ENCODE results near the gene XYLT2.
"Not testable (repeated sequence)": the region's sequence is repeated elsewhere in the genome, so short reads cannot be mapped to it uniquely, and the experiment has no call there.

Gene XYLT2

GRCh38 chr17:50345432-50346312 is at the start of gene XYLT2:
Gene XYLT2 (plus strand): TSS chr17:50346126. CDS start chr17:50346141, 15 bp downstream.
- no peak for DNase-seq

DNA sequence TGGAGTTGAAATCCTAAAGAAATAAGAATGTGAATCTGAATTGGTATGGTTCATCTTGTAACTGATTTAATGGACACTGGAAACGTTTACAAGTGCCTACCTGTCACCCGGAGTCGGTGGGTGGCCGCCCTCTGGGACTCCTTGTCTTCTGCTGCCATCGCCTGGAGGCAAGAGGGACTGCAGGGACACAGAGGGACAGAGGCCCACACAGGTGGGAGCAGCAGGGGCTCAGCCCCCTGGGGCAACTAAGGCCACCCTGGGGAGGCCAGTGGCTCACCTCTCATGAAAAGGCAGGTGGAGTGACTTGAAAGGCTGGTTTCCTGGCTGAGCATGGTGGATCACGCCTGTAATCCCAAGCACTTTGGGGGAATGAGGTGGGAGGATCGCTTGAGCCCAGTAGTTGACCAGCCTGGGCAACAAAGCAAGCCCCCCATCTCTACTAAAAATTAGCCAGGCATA is 48.5 kb upstream of the XYLT2 start:
- no peak for DNase-seq

DNA sequence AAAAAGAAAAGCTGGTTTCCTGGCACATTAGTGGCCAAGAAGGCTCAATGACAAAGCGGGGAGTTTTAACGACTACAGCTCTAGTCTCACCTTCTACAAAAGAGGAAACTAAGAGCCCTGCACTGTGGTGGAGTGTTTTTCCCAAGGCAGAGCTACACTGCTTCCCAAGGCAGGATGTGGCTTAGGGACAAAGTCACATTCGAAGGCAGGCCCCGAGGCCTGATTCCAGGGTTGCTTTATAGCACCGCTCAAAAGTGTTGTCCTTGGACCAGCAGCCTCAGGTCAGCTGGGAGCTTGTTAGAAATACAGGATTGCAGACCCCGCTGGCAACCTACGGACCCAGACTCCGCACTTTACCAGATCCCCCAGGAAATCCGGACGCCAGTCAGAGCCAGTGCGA is 47.9 kb upstream of the XYLT2 start:
- DNase-seq = no peak

- DNase-seq = no peak
Observed at GRCh38 chr17:50299776-50300175, 46.1 kb upstream of the XYLT2 start.

DNA sequence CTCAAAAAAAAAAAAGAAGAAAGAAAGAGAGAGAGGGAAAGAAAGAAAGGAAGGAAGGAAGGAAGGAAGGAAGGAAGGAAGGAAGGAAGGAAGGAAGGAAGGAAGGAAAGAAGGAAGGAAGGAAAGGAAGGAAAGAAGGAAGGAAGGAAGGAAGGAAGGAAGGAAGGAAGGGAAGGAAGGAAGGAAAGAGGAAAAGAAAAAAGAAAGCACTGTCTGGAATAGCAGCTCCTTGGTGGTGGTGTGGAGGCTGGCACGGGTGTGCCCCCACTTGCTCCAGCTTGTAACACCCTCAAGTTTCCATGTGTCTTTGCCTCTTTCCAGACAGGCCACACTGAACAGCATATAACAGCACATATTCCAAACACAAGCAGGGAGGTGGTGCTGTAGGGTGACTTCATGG is 45.1 kb upstream of the XYLT2 start:
- DNase-seq = not testable (repeated sequence)

GRCh38 chr17:50301891-50302584 is 43.9 kb upstream of the XYLT2 start:
- DNase-seq = no peak

GRCh38 chr17:50303051-50303450 is 42.9 kb upstream of the XYLT2 start:
- no peak for DNase-seq

DNA sequence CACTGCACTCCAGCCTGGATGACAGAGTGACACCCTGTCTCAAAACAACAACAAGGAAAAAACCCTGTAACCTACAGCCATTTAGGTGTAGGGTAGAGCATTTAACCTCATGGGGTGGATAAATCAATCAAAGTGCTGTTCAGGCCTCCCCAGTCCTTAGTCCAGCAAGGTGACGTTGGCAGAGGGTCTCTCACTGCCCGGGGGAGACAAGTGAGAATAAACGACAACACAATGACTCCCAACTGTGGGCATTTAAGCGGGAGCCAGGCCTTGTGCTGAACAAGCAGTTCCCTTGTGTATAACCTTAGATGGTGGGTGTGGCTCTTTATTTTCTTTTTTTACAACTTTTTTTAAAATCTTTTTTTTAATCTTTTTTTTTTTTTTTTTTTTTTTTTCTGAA is 42.3 kb upstream of the XYLT2 start:
- DNase-seq = no peak

DNA sequence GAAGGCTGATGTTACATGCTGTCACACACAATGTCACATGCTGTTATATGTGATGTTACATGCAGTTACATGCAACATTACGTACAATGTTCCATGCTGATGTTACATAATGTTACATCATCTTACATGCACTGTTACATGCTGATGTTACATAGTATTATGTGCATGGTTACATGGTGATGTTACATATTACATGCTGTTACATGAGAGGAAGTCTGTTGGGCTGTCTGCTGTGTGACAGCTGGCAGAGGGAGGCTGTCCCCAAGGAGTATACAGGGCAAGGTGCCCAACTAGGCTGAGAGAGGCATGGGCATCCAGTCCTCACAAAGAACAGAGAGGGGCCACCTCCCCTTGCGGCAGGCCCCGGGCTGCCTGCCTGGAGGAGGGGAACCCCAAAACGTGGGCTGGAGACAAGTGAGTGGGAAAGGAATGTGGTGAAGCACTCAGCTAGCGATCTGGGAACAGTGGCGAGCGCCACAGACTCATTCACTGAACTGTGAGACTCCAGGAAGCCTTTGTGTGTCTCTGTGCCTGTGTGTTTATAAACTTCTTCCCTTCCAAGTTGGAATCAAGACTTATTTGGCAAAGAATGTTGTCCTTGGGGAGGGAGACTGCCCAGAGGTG is 41.0 kb upstream of the XYLT2 start:
- no peak for DNase-seq

DNA sequence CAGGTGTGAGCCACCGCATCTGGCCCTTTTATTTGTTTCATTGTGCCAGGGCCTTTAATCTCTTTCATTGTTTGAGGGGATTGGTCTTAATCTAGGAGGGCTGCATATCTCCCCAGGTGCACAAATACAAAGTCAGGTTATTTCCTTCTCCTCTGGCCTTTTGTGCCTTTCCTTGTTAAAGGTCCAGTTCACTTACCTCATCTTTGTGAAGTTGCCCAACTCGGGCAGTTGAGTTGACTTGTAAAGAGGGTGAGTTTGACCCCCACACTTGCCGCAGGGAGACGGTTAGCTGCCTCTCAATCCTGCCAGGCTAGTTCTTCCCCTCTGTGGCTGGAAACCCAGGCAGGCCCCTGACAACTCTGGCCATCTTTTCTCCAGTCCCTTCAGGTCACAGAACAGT is 38.3 kb upstream of the XYLT2 start:
- DNase-seq = no peak

GRCh38 chr17:50308666-50309065 is 37.3 kb upstream of the XYLT2 start:
- DNase-seq = no peak

DNA sequence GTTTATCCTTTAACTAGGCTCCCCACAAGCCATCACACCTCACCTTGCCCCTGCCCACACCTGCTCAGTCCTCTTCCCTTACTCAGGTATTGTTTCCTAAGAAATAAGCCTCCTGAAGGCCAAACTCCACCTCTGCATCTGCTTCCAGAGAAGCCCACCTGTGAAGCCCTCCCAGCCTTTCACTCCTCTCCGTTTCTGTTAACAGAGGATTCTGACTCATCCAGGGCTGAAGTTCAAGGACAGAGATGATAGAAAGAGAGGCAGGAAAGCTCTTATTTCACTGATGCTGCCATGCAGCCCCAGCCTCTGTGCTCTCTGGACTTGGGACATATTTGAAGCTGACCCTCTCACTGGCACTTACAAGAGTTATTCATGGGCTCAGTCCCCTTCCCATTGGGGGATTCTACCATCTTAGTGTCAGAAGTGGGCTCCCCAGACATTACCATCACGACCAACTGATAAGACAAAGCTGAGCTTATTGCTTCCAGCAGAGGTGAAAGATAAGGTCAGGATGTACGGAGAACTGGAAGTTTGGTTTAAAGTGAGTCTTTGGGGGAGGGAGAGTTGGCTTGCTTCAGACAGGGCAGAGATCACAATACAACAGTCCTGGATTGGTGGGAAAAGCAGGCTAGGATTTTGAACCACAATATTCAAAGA is 35.3 kb upstream of the XYLT2 start:
- no peak for DNase-seq

GRCh38 chr17:50311112-50311460 is 34.8 kb upstream of the XYLT2 start:
- DNase-seq = no peak

- DNase-seq = no peak
Observed at GRCh38 chr17:50311483-50311882, 34.4 kb upstream of the XYLT2 start.

DNA sequence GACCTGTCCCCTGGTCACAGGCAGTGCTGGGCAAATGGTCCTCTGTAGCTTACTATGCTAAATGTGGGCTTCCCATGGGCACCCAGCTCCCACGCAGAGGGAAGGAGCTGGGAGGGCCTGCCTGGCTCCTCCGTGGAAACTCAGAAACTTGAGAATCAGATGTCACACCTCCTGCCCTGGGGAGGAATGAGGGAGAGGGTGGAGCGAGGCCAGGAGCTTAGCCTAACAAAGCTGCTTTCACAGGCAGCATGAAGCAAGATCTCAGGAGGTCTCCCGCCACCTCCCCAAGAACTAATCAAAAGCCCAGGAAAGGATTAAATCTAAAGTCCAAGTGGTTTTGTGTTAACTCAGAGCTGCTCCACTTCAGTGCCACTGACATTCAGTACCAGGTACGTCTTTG is 33.6 kb upstream of the XYLT2 start:
- no peak for DNase-seq

DNA sequence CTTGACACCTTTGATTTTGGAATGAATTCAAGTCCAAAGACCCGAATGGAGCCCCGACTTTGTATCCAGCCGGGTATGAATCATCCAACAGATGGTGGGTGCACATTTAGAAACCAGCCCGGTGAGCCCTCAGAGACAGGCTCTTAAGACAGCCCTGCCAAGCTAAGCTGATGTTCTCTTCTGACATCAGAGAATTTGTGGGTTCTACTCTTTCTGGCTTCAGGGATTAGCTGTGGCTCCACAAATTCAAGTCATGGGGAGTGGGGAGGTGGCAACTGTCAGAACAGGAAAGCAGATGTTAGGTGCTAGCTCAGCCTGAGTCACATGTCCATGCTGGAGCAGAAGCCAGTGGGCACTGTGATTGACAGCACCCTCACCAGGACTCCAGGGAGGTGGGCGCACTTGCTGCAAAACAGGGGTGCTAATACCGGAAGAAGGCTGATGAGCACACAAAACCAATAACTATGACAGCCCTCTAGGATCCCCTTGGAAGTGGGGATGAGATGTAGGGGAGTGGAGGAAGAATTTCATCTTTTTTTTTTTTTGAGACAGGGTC is 31.4 kb upstream of the XYLT2 start:
- DNase-seq = no peak

- DNase-seq = no peak
Observed at GRCh38 chr17:50316016-50316587, 29.8 kb upstream of the XYLT2 start.

- not testable (repeated sequence) for DNase-seq
Observed at GRCh38 chr17:50316660-50317059, 29.3 kb upstream of the XYLT2 start.

- no peak for DNase-seq
Observed at GRCh38 chr17:50317121-50317520, 28.8 kb upstream of the XYLT2 start.

DNA sequence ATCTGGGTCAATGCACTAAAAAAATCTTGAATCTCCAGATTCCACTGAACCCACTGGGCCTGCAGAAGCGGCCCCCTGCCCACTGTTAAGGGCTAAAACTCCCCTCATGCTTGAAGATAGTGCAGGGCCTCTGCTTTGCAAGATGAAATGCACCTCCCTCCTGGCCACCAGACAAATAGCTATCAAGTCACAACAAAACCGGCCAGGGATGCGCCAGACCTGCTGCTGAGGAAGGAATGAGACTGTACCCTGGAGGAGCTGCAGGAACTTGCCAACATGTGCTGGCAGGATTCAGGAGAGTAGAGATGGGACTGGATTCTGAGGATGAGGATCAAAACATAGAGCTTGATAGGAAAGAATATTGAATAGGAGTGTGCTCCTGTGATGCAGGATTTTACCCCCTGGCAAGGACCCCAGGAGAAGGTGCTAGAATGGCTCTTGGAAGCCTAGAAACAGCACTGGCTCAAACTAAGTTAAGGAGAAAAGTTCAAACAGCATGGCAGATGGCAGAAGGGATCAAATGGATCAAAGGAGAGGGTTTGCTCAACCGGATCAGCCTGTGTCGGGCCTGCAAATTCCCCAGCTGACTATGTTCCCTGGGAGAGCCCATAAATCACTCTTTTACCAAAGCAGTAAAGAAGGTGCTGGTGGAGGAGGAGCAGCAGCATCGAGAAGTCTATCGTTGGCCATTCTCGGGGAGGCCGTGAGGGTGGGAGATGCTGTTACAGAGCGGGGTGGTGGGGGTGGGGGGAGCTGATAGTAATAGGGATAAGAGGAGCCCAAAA is 27.2 kb upstream of the XYLT2 start:
- no peak for DNase-seq

GRCh38 chr17:50319306-50320004 is 26.5 kb upstream of the XYLT2 start:
- DNase-seq = no peak
